HCT116 (cell line): Measurements from ENCODE around the gene FAP.

Experiments used
- ATF3 ChIP-seq: IDR thresholded peaks from 2 replicates; pipeline ENCODE4 v1.6.1; 2012
- CTCF ChIP-seq, 3 experiments: fragments of 200-600 bp in 1 of 3; sonication (generic) in 1 of 3; IDR thresholded peaks in 2 of 3; conservative IDR thresholded peaks in 1 of 3; 2 replicates each; pipeline ENCODE4 v1.5.1; 2012 to 2017; ENCODE audit warnings: low read depth in 2 of 3, low read length in 2 of 3, antibody characterized with exemption in 1 of 3, borderline replicate concordance in 1 of 3, control low read depth in 1 of 3, mild to moderate bottlenecking in 1 of 3, mixed read lengths in 1 of 3, mixed run types in 1 of 3, moderate library complexity in 1 of 3; ENCODE audit not compliant: insufficient read depth in 1 of 3
- EZH2 ChIP-seq: fragments of 200-600 bp; sonication (generic); IDR thresholded peaks from 2 replicates; pipeline ENCODE4 v1.6.1; 2017; ENCODE audit warnings: antibody characterized with exemption, mixed run types
- EZH2phosphoT487 ChIP-seq: fragments of 200-600 bp; IDR thresholded peaks from 2 replicates; pipeline ENCODE4 v1.6.1; 2018; ENCODE audit warnings: antibody characterized with exemption, borderline replicate concordance
- MAX ChIP-seq: IDR thresholded peaks from 2 replicates; pipeline ENCODE4 v1.6.1; 2012
- POLR2A ChIP-seq: IDR thresholded peaks from 2 replicates; pipeline ENCODE4 v1.7.0; 2011; ENCODE audit warnings: borderline replicate concordance; ENCODE audit not compliant: insufficient read depth, insufficient read length; ENCODE audit errors: extremely low read depth
- POLR2AphosphoS5 ChIP-seq: IDR thresholded peaks from 2 replicates; pipeline ENCODE4 v1.6.1; 2011; ENCODE audit warnings: mild to moderate bottlenecking, low read depth, low read length, moderate library complexity
- RAD21 ChIP-seq: IDR thresholded peaks from 2 replicates; pipeline ENCODE4 v1.6.1; 2012; ENCODE audit warnings: low read depth, mild to moderate bottlenecking
- REST ChIP-seq: IDR thresholded peaks from 2 replicates; pipeline ENCODE4 v1.6.1; 2012; ENCODE audit warnings: low read depth
- SP1 ChIP-seq: IDR thresholded peaks from 2 replicates; pipeline ENCODE4 v1.6.1; 2012; ENCODE audit warnings: low read depth
- SRF ChIP-seq: IDR thresholded peaks from 2 replicates; pipeline ENCODE4 v1.6.1; 2012; ENCODE audit warnings: low read depth
- TCF7L2 ChIP-seq: IDR thresholded peaks from 2 replicates; pipeline ENCODE4 v1.7.0; 2011; ENCODE audit warnings: borderline replicate concordance, inconsistent platforms; ENCODE audit not compliant: insufficient read depth, insufficient read length; ENCODE audit errors: extremely low read depth
- YY1 ChIP-seq: IDR thresholded peaks from 2 replicates; pipeline ENCODE4 v1.6.1; 2011; ENCODE audit warnings: low read length, low read depth, moderate library complexity, mild to moderate bottlenecking; ENCODE audit not compliant: insufficient replicate concordance; ENCODE audit errors: extremely low read depth

- TF ChIP-seq CTCF (IDR thresholded peaks at IDR 0.05 in 2 of 3, conservative IDR thresholded peaks at IDR 0.05 in 1 of 3; ENCODE audit: borderline replicate concordance in 1 of 3, insufficient read depth in 1 of 3, low read depth in 2 of 3, low read length in 2 of 3) (no peak), REST (no peak), POLR2AphosphoS5 (no peak), POLR2A (no peak), EZH2 (no peak), YY1 (no peak), TCF7L2 (no peak), SRF (no peak), EZH2phosphoT487 (no peak), RAD21 (no peak), ATF3 (no peak), MAX (no peak), SP1 (no peak)
Measured at GRCh38 chr2:162256591-162256991, 13.3 kb upstream of the FAP start.
